Measurements from ENCODE around the gene NKIRAS2. TPM values are rescaled to one million over a fixed set of nuclear protein-coding genes. Genes with fewer than 3 reads are reported as not detected.

The NKIRAS2 gene
- total and polyA plus RNA-seq, 2 donors (not counting 1 experiment from before 2014, with no cell fraction given) = 18.8 to 37.7 TPM

DNA sequence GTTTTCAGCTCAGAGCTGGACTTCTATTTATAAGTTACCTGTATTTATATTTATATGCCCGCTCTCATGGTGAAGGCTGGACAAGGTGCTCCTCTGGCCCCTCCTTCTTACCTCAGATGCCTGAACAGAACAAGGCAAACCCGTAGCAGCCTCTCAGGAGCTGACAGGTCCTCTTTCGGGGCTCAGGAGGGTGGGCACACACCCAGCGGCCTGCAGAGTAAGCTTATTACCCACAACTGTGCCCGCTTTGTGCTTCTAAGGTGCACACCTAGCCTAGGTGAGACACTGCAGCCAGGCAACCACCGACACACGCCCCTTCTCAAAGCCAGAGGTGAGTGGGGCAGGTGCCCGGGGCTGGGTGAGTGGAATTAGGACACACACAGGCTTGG lies 5.3 kb downstream of the NKIRAS2 start:
- Histone ChIP-seq H3K79me2 (ENCODE audit: control insufficient read depth, insufficient read depth, low read length) (peaks cover 13% of the 10 kb centered on the region), H2AFZ (ENCODE audit: low read length) (no peak overlapping the region), H3K36me3 (ENCODE audit: control insufficient read depth, insufficient read depth, low read length) (peaks cover 15% of the 10 kb centered on the region), H3K4me1 (ENCODE audit: control insufficient read depth, extremely low read depth, insufficient read depth, low read length) (peaks cover 16% of the 10 kb centered on the region), H3K4me2 (ENCODE audit: extremely low read depth, insufficient read depth, low read length) (peak overlapping the region; percentile 73), H3K9ac (ENCODE audit: insufficient read depth, low read length) (no peak overlapping the region), H3K9me3 (ENCODE audit: control insufficient read depth, insufficient read depth, low read depth, low read length) (no peaks in the 10 kb centered on the region), H4K20me1 (ENCODE audit: control insufficient read depth, extremely low read depth, insufficient read depth, low read length) (no peaks in the 10 kb centered on the region), H3K27me3 (ENCODE audit: control insufficient read depth, insufficient read depth, low read length) (no peaks in the 10 kb centered on the region), H3K27ac (ENCODE audit: insufficient read depth, low read length) (peak overlapping the region; percentile 5), H3K4me3 (replicated peaks in 1 of 4; ENCODE audit: control extremely low read depth in 1 of 4, insufficient read depth in 1 of 4, low read depth in 3 of 4, low read length in 4 of 4) (no peak overlapping the region)
- TF ChIP-seq EZH2 (IDR thresholded peaks at IDR 0.05; ENCODE audit: low read length, missing control alignments) = no peak
- TF ChIP-seq, protein P1, sequence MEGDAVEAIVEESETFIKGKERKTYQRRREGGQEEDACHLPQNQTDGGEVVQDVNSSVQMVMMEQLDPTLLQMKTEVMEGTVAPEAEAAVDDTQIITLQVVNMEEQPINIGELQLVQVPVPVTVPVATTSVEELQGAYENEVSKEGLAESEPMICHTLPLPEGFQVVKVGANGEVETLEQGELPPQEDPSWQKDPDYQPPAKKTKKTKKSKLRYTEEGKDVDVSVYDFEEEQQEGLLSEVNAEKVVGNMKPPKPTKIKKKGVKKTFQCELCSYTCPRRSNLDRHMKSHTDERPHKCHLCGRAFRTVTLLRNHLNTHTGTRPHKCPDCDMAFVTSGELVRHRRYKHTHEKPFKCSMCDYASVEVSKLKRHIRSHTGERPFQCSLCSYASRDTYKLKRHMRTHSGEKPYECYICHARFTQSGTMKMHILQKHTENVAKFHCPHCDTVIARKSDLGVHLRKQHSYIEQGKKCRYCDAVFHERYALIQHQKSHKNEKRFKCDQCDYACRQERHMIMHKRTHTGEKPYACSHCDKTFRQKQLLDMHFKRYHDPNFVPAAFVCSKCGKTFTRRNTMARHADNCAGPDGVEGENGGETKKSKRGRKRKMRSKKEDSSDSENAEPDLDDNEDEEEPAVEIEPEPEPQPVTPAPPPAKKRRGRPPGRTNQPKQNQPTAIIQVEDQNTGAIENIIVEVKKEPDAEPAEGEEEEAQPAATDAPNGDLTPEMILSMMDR (conservative IDR thresholded peaks at IDR 0.05 in 1 of 2, IDR thresholded peaks at IDR 0.05 in 1 of 2; ENCODE audit: low read depth in 1 of 2, low read length in 2 of 2) = no peak
- no peak for DNase-seq (ENCODE audit: low read depth in 2 of 2)

DNA sequence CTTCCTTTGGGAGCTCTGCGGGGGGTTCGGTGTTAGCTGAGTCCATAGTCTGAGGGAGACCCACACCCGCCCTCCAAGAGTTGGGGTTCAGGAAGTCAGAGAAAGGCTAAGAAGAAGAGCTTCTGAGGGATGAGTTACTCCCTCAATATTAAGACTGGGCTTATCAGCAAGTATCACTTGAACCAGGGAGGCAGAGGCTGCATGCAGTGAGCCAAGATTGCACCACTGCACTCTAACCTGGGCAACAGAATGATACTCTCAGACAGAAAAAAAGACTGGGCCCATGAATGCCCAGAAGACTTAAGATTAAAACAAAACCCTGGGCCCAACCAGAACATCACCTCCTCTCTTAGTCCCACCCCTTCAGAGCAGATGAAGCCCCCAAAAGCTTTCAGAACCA lies 6.0 kb downstream of the NKIRAS2 start:
- H2AFZ ChIP-seq (ENCODE audit: low read length) = no peak overlapping the region
- H3K4me3 ChIP-seq (replicated peaks in 1 of 4; ENCODE audit: control extremely low read depth in 1 of 4, insufficient read depth in 1 of 4, low read depth in 3 of 4, low read length in 4 of 4) = no peak overlapping the region
- no peak overlapping the region for H3K27ac ChIP-seq (ENCODE audit: insufficient read depth, low read length)
- peaks cover 14% of the 10 kb centered on the region for H3K4me1 ChIP-seq (ENCODE audit: control insufficient read depth, extremely low read depth, insufficient read depth, low read length)
- H4K20me1 ChIP-seq (ENCODE audit: control insufficient read depth, extremely low read depth, insufficient read depth, low read length) = no peaks in the 10 kb centered on the region
- H3K4me2 ChIP-seq (ENCODE audit: extremely low read depth, insufficient read depth, low read length) = no peak overlapping the region
- no peak for DNase-seq (ENCODE audit: low read depth in 2 of 2)
- TF ChIP-seq, protein P1 (conservative IDR thresholded peaks at IDR 0.05 in 1 of 2, IDR thresholded peaks at IDR 0.05 in 1 of 2; ENCODE audit: low read depth in 1 of 2, low read length in 2 of 2) = no peak
- no peak overlapping the region for H3K9ac ChIP-seq (ENCODE audit: insufficient read depth, low read length)
- H3K36me3 ChIP-seq (ENCODE audit: control insufficient read depth, insufficient read depth, low read length) = peaks cover 15% of the 10 kb centered on the region
- no peaks in the 10 kb centered on the region for H3K9me3 ChIP-seq (ENCODE audit: control insufficient read depth, insufficient read depth, low read depth, low read length)
- peaks cover 5% of the 10 kb centered on the region for H3K79me2 ChIP-seq (ENCODE audit: control insufficient read depth, insufficient read depth, low read length)
- no peaks in the 10 kb centered on the region for H3K27me3 ChIP-seq (ENCODE audit: control insufficient read depth, insufficient read depth, low read length)

DNA sequence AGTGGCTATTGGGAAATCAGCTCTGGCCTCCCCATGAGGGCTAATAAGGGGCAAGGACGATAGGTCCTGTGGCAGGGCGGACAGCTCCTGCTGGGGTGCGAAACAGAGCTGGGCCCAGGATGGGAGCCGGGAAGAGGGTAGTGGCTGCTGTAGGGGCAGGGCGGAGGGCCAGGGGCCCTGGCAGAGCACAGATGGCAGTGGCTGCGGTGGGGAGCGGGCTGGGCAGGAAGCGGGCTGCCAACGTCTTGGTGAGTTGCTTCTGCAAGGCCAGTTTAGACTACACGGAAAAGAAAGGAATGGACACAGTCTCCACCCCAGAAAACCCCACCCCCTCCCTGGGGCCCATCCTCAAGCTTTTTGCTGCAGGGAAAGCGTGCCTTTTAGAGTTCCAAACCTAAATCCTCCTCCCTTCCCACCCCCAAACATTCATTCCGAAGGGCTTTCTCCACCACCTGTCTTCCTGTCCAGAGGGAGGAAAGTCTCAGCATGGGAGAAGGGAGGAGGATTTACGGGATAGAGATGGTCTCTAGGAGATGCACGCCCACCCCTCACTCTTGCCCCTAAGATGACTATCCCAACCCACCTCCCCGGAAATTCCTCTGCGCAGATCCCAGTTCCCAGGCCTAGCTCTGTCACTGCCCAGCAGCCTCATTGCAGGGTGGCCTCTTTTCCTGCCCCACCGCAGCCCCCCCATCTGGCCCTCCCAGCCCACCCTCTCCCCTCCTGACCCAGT lies 7.1 kb downstream of the NKIRAS2 start:
- DNase-seq (ENCODE audit: low read depth in 2 of 2) = no peak
- Histone ChIP-seq H3K36me3 (ENCODE audit: control insufficient read depth, insufficient read depth, low read length) (peaks cover 15% of the 10 kb centered on the region), H3K4me2 (ENCODE audit: extremely low read depth, insufficient read depth, low read length) (no peak overlapping the region), H3K27ac (ENCODE audit: insufficient read depth, low read length) (no peak overlapping the region), H3K4me1 (ENCODE audit: control insufficient read depth, extremely low read depth, insufficient read depth, low read length) (peaks cover 12% of the 10 kb centered on the region), H3K9me3 (ENCODE audit: control insufficient read depth, insufficient read depth, low read depth, low read length) (no peaks in the 10 kb centered on the region), H3K9ac (ENCODE audit: insufficient read depth, low read length) (no peak overlapping the region), H4K20me1 (ENCODE audit: control insufficient read depth, extremely low read depth, insufficient read depth, low read length) (no peaks in the 10 kb centered on the region), H3K27me3 (ENCODE audit: control insufficient read depth, insufficient read depth, low read length) (peaks cover 2% of the 10 kb centered on the region), H3K79me2 (ENCODE audit: control insufficient read depth, insufficient read depth, low read length) (no peaks in the 10 kb centered on the region), H2AFZ (ENCODE audit: low read length) (no peak overlapping the region), H3K4me3 (replicated peaks in 1 of 4; ENCODE audit: control extremely low read depth in 1 of 4, insufficient read depth in 1 of 4, low read depth in 3 of 4, low read length in 4 of 4) (no peak overlapping the region)
- no peak for TF ChIP-seq EZH2 (IDR thresholded peaks at IDR 0.05; ENCODE audit: low read length, missing control alignments)
- TF ChIP-seq, protein P1 (conservative IDR thresholded peaks at IDR 0.05 in 1 of 2, IDR thresholded peaks at IDR 0.05 in 1 of 2; ENCODE audit: low read depth in 1 of 2, low read length in 2 of 2) = no peak
